HG03045 (cell line): ENCODE results near the gene ANKRD52.
"Not testable (repeated sequence)": the region's sequence is repeated elsewhere in the genome, so short reads cannot be mapped to it uniquely, and the experiment has no call there.

Source experiments
- ATAC-seq: cut with Tn5 transposase; IDR thresholded peaks from one replicate; pipeline ENCODE4 v1.9.1; 2021; ENCODE audit warnings: mild to moderate bottlenecking, moderate library complexity; ENCODE audit not compliant: unreplicated experiment

The ANKRD52 gene

GRCh38 chr12:56258068-56258819 lies at the start of gene ANKRD52:
ANKRD52 (minus strand) TSS chr12:56258384; CDS start chr12:56258269, 115 bp downstream.
- peak; percentile 84 for ATAC-seq

GRCh38 chr12:56307221-56307965 lies 49.2 kb upstream of the ANKRD52 start:
- no peak for ATAC-seq

- no peak for ATAC-seq
Measured at GRCh38 chr12:56304872-56305590, 46.8 kb upstream of the ANKRD52 start.

- ATAC-seq, result no peak
Measured at GRCh38 chr12:56304276-56304675, 46.1 kb upstream of the ANKRD52 start.

- ATAC-seq, result no peak
Measured at GRCh38 chr12:56300644-56301464, 42.7 kb upstream of the ANKRD52 start.

GRCh38 chr12:56299853-56300643 lies 41.9 kb upstream of the ANKRD52 start, which contains the start of gene CS:
CS (minus strand) TSS chr12:56300330; CDS start chr12:56300201, 129 bp downstream.
- peak; percentile 95 for ATAC-seq

GRCh38 chr12:56299308-56299852 lies 41.2 kb upstream of the ANKRD52 start:
- ATAC-seq, result no peak

GRCh38 chr12:56298828-56299227 lies 40.6 kb upstream of the ANKRD52 start:
- no peak for ATAC-seq

- ATAC-seq, result no peak
Measured at GRCh38 chr12:56297400-56297799, 39.2 kb upstream of the ANKRD52 start.

GRCh38 chr12:56296295-56296694 lies 38.1 kb upstream of the ANKRD52 start:
- ATAC-seq, result no peak

- no peak for ATAC-seq
Measured at GRCh38 chr12:56293795-56294194, 35.6 kb upstream of the ANKRD52 start.

GRCh38 chr12:56288705-56289387 lies 30.7 kb upstream of the ANKRD52 start:
- no peak for ATAC-seq

GRCh38 chr12:56286044-56286830 lies 28.1 kb upstream of the ANKRD52 start:
- ATAC-seq, result no peak

GRCh38 chr12:56284263-56284662 lies 26.1 kb upstream of the ANKRD52 start:
- ATAC-seq, result not testable (repeated sequence)

GRCh38 chr12:56282579-56282978 lies 24.4 kb upstream of the ANKRD52 start:
- no peak for ATAC-seq

GRCh38 chr12:56282030-56282429 lies 23.8 kb upstream of the ANKRD52 start:
- ATAC-seq, result no peak

- no peak for ATAC-seq
Measured at GRCh38 chr12:56280849-56281248, 22.7 kb upstream of the ANKRD52 start.

GRCh38 chr12:56278905-56279304 lies 20.7 kb upstream of the ANKRD52 start:
- ATAC-seq, result no peak
